Sigmoid colon (tissue), 4 donors: ENCODE results near the gene TMPRSS6.

Experiments used
- POLR2AphosphoS5 ChIP-seq, 4 donors: sonication (generic); formaldehyde crosslinking; IDR thresholded peaks; one replicate each; pipeline ENCODE4 v1.6.1; 2017; ENCODE audit warnings: antibody characterized with exemption in 4 of 4
- TF ChIP-seq, protein P1 (sequence below), 4 experiments: fragments of 450-650 bp in 3 of 4; fragments of 200-600 bp in 1 of 4; IDR thresholded peaks; one replicate each; pipeline ENCODE4 v1.5.1; 2016 to 2019; ENCODE audit warnings: antibody characterized with exemption in 4 of 4, mild to moderate bottlenecking in 3 of 4, moderate library complexity in 2 of 4

- TF ChIP-seq, protein P1, sequence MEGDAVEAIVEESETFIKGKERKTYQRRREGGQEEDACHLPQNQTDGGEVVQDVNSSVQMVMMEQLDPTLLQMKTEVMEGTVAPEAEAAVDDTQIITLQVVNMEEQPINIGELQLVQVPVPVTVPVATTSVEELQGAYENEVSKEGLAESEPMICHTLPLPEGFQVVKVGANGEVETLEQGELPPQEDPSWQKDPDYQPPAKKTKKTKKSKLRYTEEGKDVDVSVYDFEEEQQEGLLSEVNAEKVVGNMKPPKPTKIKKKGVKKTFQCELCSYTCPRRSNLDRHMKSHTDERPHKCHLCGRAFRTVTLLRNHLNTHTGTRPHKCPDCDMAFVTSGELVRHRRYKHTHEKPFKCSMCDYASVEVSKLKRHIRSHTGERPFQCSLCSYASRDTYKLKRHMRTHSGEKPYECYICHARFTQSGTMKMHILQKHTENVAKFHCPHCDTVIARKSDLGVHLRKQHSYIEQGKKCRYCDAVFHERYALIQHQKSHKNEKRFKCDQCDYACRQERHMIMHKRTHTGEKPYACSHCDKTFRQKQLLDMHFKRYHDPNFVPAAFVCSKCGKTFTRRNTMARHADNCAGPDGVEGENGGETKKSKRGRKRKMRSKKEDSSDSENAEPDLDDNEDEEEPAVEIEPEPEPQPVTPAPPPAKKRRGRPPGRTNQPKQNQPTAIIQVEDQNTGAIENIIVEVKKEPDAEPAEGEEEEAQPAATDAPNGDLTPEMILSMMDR (IDR thresholded peaks at IDR 0.05) = no peak
- TF ChIP-seq POLR2AphosphoS5 (IDR thresholded peaks at IDR 0.05) = no peak
These were observed 66.2 kb downstream of the TMPRSS6 start for GRCh38 chr22:37043209-37043827.
